Measurements from ENCODE around the gene NDUFS7. TPM values are rescaled to one million over a fixed set of nuclear protein-coding genes. Genes with fewer than 3 reads are reported as not detected.

NDUFS7 gene
- total and polyA plus RNA-seq, 10 of the 15 experiments (the other 5 are each of a cell fraction or from before 2014, with no cell fraction given): 5.1 to 282 (median 92.9) TPM

DNA sequence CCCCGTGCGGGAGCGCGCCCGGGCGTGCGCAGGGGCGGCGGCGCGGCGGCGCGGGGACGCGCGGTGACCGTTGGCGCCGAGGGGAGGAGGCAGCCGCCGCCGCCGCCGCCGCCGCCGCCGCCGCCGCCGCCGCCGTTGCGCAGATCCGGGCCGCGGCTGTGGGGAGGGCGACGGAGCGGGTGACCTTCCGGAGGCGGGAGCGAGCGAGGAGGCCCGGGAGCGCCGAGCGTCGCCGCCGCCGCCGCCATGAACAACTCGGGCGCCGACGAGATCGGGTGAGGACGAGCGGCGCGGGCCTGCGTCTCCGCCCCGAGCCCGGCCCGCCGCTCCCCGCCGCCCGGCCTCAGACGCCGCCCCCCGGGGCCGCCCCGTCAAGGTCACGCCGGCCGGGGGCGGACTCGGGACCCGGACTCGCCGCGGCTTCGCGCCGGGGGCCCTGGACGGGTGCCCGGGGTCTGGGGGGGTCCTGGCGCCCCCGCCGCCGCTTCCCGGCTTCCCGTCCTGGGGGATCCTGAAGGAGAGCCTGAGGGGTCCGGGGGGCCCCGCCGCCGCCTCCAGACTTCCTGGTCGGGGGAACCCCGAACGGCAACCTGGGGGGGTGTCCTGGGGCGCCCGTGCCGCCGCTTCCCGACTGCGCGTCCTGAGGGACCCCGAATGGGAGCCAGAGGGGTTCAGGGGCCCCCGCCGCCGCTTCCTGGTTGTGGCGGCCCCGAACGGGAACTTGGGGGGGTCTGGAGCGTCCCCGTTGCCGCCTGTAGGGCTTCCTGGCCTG is 24.0 kb downstream of the NDUFS7 start, which contains the start of gene DAZAP1:
TSS of gene DAZAP1 (plus strand) at position 59 of the 772 bp plus-strand sequence. CDS start at position 247, 188 bp downstream.
- BruUV-seq (replicated peaks): no TSS peak
- under 1% methylated on average over 37 of the region's 121 CpGs for WGBS (ENCODE audit: insufficient coverage, insufficient replicate concordance, low lambda C conversion rate, missing lambda C conversion rate)
- intact Hi-C loops (cut with micrococcal nuclease; ENCODE audit: unreplicated experiment): no loop called here
- TF ChIP-seq NBN (IDR thresholded peaks at IDR 0.05) (no peak), CHD2 (IDR thresholded peaks at IDR 0.05; ENCODE audit: borderline replicate concordance, low read depth, low read length) (no peak), PRDM15 (CRISPR knock-in tag; IDR thresholded peaks at IDR 0.05) (no peak), TBL1XR1 (IDR thresholded peaks at IDR 0.05; ENCODE audit: low read depth, low read length) (no peak), POLR2A (IDR thresholded peaks at IDR 0.05; ENCODE audit: low read depth, low read length) (peak; percentile 46), PML (IDR thresholded peaks at IDR 0.05; ENCODE audit: low read length) (no peak), NFXL1 (IDR thresholded peaks at IDR 0.05; ENCODE audit: borderline replicate concordance) (no peak), RAD21 (IDR thresholded peaks at IDR 0.05; ENCODE audit: insufficient read depth, low read depth, low read length) (no peak), ZNF24 (IDR thresholded peaks at IDR 0.05) (no peak), KLF5 (IDR thresholded peaks at IDR 0.05; ENCODE audit: partially characterized antibody) (no peak)
- TF ChIP-seq, protein P1, sequence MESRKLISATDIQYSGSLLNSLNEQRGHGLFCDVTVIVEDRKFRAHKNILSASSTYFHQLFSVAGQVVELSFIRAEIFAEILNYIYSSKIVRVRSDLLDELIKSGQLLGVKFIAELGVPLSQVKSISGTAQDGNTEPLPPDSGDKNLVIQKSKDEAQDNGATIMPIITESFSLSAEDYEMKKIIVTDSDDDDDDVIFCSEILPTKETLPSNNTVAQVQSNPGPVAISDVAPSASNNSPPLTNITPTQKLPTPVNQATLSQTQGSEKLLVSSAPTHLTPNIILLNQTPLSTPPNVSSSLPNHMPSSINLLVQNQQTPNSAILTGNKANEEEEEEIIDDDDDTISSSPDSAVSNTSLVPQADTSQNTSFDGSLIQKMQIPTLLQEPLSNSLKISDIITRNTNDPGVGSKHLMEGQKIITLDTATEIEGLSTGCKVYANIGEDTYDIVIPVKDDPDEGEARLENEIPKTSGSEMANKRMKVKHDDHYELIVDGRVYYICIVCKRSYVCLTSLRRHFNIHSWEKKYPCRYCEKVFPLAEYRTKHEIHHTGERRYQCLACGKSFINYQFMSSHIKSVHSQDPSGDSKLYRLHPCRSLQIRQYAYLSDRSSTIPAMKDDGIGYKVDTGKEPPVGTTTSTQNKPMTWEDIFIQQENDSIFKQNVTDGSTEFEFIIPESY (IDR thresholded peaks at IDR 0.05): no peak
- TF ChIP-seq, protein P2, sequence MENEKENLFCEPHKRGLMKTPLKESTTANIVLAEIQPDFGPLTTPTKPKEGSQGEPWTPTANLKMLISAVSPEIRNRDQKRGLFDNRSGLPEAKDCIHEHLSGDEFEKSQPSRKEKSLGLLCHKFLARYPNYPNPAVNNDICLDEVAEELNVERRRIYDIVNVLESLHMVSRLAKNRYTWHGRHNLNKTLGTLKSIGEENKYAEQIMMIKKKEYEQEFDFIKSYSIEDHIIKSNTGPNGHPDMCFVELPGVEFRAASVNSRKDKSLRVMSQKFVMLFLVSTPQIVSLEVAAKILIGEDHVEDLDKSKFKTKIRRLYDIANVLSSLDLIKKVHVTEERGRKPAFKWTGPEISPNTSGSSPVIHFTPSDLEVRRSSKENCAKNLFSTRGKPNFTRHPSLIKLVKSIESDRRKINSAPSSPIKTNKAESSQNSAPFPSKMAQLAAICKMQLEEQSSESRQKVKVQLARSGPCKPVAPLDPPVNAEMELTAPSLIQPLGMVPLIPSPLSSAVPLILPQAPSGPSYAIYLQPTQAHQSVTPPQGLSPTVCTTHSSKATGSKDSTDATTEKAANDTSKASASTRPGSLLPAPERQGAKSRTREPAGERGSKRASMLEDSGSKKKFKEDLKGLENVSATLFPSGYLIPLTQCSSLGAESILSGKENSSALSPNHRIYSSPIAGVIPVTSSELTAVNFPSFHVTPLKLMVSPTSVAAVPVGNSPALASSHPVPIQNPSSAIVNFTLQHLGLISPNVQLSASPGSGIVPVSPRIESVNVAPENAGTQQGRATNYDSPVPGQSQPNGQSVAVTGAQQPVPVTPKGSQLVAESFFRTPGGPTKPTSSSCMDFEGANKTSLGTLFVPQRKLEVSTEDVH (IDR thresholded peaks at IDR 0.05; ENCODE audit: low read depth, partially characterized antibody): no peak

More for the DNA sequence above, 24.0 kb downstream of the NDUFS7 start, which contains the start of gene DAZAP1:
- H3K79me2 ChIP-seq (ENCODE audit: control insufficient read depth, insufficient read depth, low read length): peaks cover 53% of the 10 kb centered on the region
- H2AFZ ChIP-seq (ENCODE audit: control insufficient read depth, low read depth, low read length): peak within 1 kb of the TSS; percentile 29
- DNase-seq (ENCODE audit: low read depth, low spot score) (no peak), FAIRE-seq (no peak), ATAC-seq (peak; percentile 16)
- CTCF ChIA-PET: no interaction called here
- H3K27me3 ChIP-seq (replicated peaks in 1 of 2; ENCODE audit: control insufficient read depth in 2 of 2, insufficient read depth in 2 of 2, low read length in 1 of 2): peaks cover under 1% of the 10 kb centered on the region in 2 experiments; a peak in 2 of 4 replicates
- peaks cover 0 to 15% of the 10 kb centered on the region in 2 experiments for H3K36me3 ChIP-seq (ENCODE audit: control insufficient read depth in 2 of 2, insufficient read depth in 2 of 2, low read length in 1 of 2)
- peak within 1 kb of the TSS; percentile 93 for H3K27ac ChIP-seq (ENCODE audit: control insufficient read depth, insufficient read depth)
- peak within 1 kb of the TSS; percentile 81 for H3K4me3 ChIP-seq
- SMC1A ChIA-PET (ENCODE audit: uncharacterized antibody, unreplicated experiment): no interaction called here
- peaks cover 23% of the 10 kb centered on the region for H4K20me1 ChIP-seq (ENCODE audit: control insufficient read depth, insufficient read depth)
- POLR2A ChIA-PET: no interaction called here
- H3K4me1 ChIP-seq (ENCODE audit: control insufficient read depth, insufficient read depth, low read length): peaks cover 23% of the 10 kb centered on the region
- no peaks in the 10 kb centered on the region for H3K9me3 ChIP-seq (replicated peaks; ENCODE audit: control insufficient read depth, insufficient read depth, low read length)
- peak within 1 kb of the TSS; percentile 68 for H3K4me2 ChIP-seq (ENCODE audit: control insufficient read depth, insufficient read depth)
- RAD21 ChIA-PET (ENCODE audit: unreplicated experiment): interaction anchor here (1.0 kb wide), 1 partner anchor 163 kb away, joined by 3 read pairs; no protein-coding TSS in a partner anchor
- in situ Hi-C loops (cut with MboI): no loop called here
- peak within 1 kb of the TSS; percentile 99 for H3K9ac ChIP-seq (ENCODE audit: control insufficient read depth, insufficient read depth, low read length)

All from GM12878 (cell line).